ENCODE results near the gene UBASH3B.

DNA sequence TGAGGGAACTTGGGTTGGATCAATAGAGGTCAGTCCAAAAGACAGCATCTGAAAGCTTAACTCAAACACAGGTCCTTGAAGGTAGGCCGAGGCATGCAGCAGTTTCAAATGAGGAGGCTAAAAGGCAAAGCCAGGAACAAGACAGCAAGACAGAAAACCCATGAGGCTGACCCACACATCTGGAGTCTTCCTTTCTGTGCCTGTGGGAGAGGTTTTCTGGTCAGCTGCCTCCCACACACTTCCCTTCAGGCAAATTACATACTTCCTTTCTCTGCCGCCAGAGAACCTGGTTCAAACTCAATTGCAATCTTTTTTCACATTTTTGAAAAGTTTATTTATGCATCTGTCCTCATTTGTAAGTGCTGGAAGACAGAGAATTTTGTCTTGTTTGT is 153.0 kb downstream of the UBASH3B start:
- TF ChIP-seq, protein P1, sequence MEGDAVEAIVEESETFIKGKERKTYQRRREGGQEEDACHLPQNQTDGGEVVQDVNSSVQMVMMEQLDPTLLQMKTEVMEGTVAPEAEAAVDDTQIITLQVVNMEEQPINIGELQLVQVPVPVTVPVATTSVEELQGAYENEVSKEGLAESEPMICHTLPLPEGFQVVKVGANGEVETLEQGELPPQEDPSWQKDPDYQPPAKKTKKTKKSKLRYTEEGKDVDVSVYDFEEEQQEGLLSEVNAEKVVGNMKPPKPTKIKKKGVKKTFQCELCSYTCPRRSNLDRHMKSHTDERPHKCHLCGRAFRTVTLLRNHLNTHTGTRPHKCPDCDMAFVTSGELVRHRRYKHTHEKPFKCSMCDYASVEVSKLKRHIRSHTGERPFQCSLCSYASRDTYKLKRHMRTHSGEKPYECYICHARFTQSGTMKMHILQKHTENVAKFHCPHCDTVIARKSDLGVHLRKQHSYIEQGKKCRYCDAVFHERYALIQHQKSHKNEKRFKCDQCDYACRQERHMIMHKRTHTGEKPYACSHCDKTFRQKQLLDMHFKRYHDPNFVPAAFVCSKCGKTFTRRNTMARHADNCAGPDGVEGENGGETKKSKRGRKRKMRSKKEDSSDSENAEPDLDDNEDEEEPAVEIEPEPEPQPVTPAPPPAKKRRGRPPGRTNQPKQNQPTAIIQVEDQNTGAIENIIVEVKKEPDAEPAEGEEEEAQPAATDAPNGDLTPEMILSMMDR (IDR thresholded peaks at IDR 0.05) = no peak
- TF ChIP-seq POLR2A (IDR thresholded peaks at IDR 0.05) = no peak
